H1 (cell line): Measurements from ENCODE around the gene GALNT12. TPM values are rescaled to one million over a fixed set of nuclear protein-coding genes. Genes with fewer than 3 reads are reported as not detected.

Experiments
- JUND ChIP-seq: IDR thresholded peaks from 2 replicates; pipeline ENCODE4 v1.6.1; 2011; ENCODE audit warnings: mild to moderate bottlenecking, improper control_type of control experiment, low read length
- RAD21 ChIP-seq, 2 experiments: IDR thresholded peaks in 1 of 2; conservative IDR thresholded peaks in 1 of 2; 2 replicates each; pipeline ENCODE4 v1.6.1; 2011; ENCODE audit warnings: low read depth in 2 of 2, low read length in 2 of 2, improper control_type of control experiment in 1 of 2, inconsistent platforms in 1 of 2, mild to moderate bottlenecking in 1 of 2, moderate library complexity in 1 of 2
- RXRA ChIP-seq: IDR thresholded peaks from 2 replicates; pipeline ENCODE4 v1.6.1; 2011; ENCODE audit warnings: low read depth, mild to moderate bottlenecking, low read length, moderate library complexity; ENCODE audit not compliant: insufficient read depth
- SIRT6 ChIP-seq: IDR thresholded peaks from one replicate; pipeline ENCODE4 v1.7.1; 2012; ENCODE audit warnings: low read length, inconsistent platforms
- TCF12 ChIP-seq: IDR thresholded peaks from 2 replicates; pipeline ENCODE4 v1.6.1; 2011; ENCODE audit warnings: low read depth, mild to moderate bottlenecking, low read length
- polyA plus RNA-seq, 7 experiments: library from polyadenylated mRNA; depleted of rRNA in 3 of 7; stranded (reverse) in 5 of 7; unstranded in 2 of 7; fragments of >200 nt in 5 of 7; fragments of 200-250 nt in 2 of 7; gene quantifications; 1 replicate in 5 of 7; 2 replicates in 1 of 7; 4 replicates in 1 of 7; pipeline versions ENCODE4 v1.2.1 to v1.2.3, GENCODE V29; 2011 to 2013; ENCODE audit warnings: missing spikeins in 2 of 7, mixed read lengths in 2 of 7
- total RNA-seq: library from RNA; stranded (reverse); fragmentation: NEBNext Ultra II Directional; extraction: Animal tissue kit (Norgen Biotek cat#: 25700); gene quantifications from 2 replicates; pipeline ENCODE4 v1.2.1, GENCODE V29; 2021
- TF ChIP-seq, protein P1 (sequence below), 3 experiments: IDR thresholded peaks; 1 replicate in 2 of 3; 2 replicates in 1 of 3; pipeline versions ENCODE4 v1.5.1 to v1.6.1; 2011; ENCODE audit warnings: low read length in 3 of 3, mild to moderate bottlenecking in 3 of 3, inconsistent platforms in 2 of 3, low read depth in 1 of 3, moderate library complexity in 1 of 3; ENCODE audit not compliant: insufficient read depth in 1 of 3; ENCODE audit errors: control extremely low read depth in 1 of 3
- TF ChIP-seq, protein P2 (sequence below): IDR thresholded peaks from 2 replicates; pipeline ENCODE4 v1.6.1; 2012; ENCODE audit warnings: inconsistent platforms

The GALNT12 gene
- total and polyA plus RNA-seq, 2 of the 8 experiments (the other 6 are each of a cell fraction or from before 2014, with no cell fraction given): 16.2 to 19.6 TPM

DNA sequence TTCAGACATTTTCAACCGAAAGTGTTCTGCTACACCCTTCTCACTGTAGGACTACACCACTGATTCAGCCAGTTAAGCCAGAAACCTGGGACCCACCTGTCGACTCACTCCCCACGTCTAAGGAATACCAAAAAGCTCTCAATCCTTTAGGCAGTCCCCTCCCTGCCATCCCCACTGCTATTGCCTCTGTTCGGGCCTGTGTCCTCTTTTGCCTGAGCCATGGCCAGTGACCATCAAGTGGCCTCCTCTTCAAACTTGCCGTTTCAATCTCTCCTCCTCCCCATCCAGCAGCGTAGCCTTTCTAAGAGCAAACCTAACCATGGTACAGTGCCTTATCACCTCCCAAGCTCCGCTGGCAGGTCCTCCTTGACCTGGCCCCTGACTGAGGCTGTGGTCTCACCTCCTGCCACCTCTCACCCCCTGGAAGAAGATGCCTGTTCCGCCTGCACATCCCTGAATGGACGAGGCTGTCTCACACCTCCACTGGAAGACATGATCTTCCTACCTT is 64.1 kb downstream of the GALNT12 start (continued):
- TF ChIP-seq, protein P1, sequence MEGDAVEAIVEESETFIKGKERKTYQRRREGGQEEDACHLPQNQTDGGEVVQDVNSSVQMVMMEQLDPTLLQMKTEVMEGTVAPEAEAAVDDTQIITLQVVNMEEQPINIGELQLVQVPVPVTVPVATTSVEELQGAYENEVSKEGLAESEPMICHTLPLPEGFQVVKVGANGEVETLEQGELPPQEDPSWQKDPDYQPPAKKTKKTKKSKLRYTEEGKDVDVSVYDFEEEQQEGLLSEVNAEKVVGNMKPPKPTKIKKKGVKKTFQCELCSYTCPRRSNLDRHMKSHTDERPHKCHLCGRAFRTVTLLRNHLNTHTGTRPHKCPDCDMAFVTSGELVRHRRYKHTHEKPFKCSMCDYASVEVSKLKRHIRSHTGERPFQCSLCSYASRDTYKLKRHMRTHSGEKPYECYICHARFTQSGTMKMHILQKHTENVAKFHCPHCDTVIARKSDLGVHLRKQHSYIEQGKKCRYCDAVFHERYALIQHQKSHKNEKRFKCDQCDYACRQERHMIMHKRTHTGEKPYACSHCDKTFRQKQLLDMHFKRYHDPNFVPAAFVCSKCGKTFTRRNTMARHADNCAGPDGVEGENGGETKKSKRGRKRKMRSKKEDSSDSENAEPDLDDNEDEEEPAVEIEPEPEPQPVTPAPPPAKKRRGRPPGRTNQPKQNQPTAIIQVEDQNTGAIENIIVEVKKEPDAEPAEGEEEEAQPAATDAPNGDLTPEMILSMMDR (IDR thresholded peaks at IDR 0.05; ENCODE audit: control extremely low read depth in 1 of 3, insufficient read depth in 1 of 3, low read depth in 1 of 3, low read length in 3 of 3): no peak
- TF ChIP-seq SIRT6: no peak
- TF ChIP-seq RAD21 (IDR thresholded peaks at IDR 0.05 in 1 of 2, conservative IDR thresholded peaks at IDR 0.05 in 1 of 2; ENCODE audit: low read depth in 2 of 2, low read length in 2 of 2): no peak
- TF ChIP-seq, protein P2, sequence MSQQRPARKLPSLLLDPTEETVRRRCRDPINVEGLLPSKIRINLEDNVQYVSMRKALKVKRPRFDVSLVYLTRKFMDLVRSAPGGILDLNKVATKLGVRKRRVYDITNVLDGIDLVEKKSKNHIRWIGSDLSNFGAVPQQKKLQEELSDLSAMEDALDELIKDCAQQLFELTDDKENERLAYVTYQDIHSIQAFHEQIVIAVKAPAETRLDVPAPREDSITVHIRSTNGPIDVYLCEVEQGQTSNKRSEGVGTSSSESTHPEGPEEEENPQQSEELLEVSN: no peak
- TF ChIP-seq RXRA: no peak
- TF ChIP-seq TCF12: no peak
- TF ChIP-seq JUND: no peak
